HG03575 (cell line): ENCODE results near the gene LIFR.
"Not testable (repeated sequence)": the region's sequence is repeated elsewhere in the genome, so short reads cannot be mapped to it uniquely, and the experiment has no call there.

ENCODE experiments used
- ATAC-seq: cut with Tn5 transposase; IDR thresholded peaks from one replicate; pipeline ENCODE4 v1.9.1; 2021; ENCODE audit not compliant: unreplicated experiment, insufficient number of reproducible peaks, low FRiP score; ENCODE audit errors: extremely low read depth

LIFR gene

GRCh38 chr5:38529955-38530646 lies 26.3 kb downstream of the LIFR start:
- no peak for ATAC-seq

GRCh38 chr5:38528162-38528703 lies 28.2 kb downstream of the LIFR start:
- no peak for ATAC-seq

GRCh38 chr5:38527475-38527874 lies 29.0 kb downstream of the LIFR start:
- ATAC-seq, result no peak

GRCh38 chr5:38524022-38524421 lies 32.4 kb downstream of the LIFR start:
- no peak for ATAC-seq

- no peak for ATAC-seq
Measured at GRCh38 chr5:38519476-38519875, 37.0 kb downstream of the LIFR start.

GRCh38 chr5:38518341-38518740 lies 38.1 kb downstream of the LIFR start:
- no peak for ATAC-seq

GRCh38 chr5:38516649-38517048 lies 39.8 kb downstream of the LIFR start:
- ATAC-seq, result not testable (repeated sequence)

- no peak for ATAC-seq
Measured at GRCh38 chr5:38515646-38516045, 40.8 kb downstream of the LIFR start.

- no peak for ATAC-seq
Measured at GRCh38 chr5:38515092-38515491, 41.4 kb downstream of the LIFR start.

- ATAC-seq, result no peak
Measured at GRCh38 chr5:38509185-38509584, 47.3 kb downstream of the LIFR start.

GRCh38 chr5:38506302-38506701 lies 50.1 kb downstream of the LIFR start:
- no peak for ATAC-seq

GRCh38 chr5:38500573-38501260 lies 55.7 kb downstream of the LIFR start:
- no peak for ATAC-seq

- no peak for ATAC-seq
Measured at GRCh38 chr5:38497946-38498345, 58.5 kb downstream of the LIFR start.

- no peak for ATAC-seq
Measured at GRCh38 chr5:38494763-38495162, 61.7 kb downstream of the LIFR start.

- no peak for ATAC-seq
Measured at GRCh38 chr5:38494175-38494574, 62.3 kb downstream of the LIFR start.

- no peak for ATAC-seq
Measured at GRCh38 chr5:38483805-38484398, 72.5 kb downstream of the LIFR start.

GRCh38 chr5:38479315-38479904 lies 77.0 kb downstream of the LIFR start:
- no peak for ATAC-seq

- no peak for ATAC-seq
Measured at GRCh38 chr5:38478878-38479277, 77.6 kb downstream of the LIFR start.

GRCh38 chr5:38478166-38478565 lies 78.3 kb downstream of the LIFR start:
- no peak for ATAC-seq

GRCh38 chr5:38473008-38473407 lies 83.4 kb downstream of the LIFR start:
- ATAC-seq, result no peak
